Measurements from ENCODE around the gene MEP1B.

Gene MEP1B

GRCh38 chr18:32183503-32183902, 6.3 kb upstream of the MEP1B start:
- no peak for TF ChIP-seq CTCF (conservative IDR thresholded peaks at IDR 0.05; ENCODE audit: low read depth, low read length)
- DNase-seq (ENCODE audit: low read depth) = no peak
- H3K4me3 ChIP-seq (ENCODE audit: low read depth, low read length) = no peak overlapping the region

GRCh38 chr18:32190209-32190608, 370 bp downstream of the MEP1B start:
- no peak for TF ChIP-seq CTCF (conservative IDR thresholded peaks at IDR 0.05; ENCODE audit: low read depth, low read length)

GRCh38 chr18:32195881-32196815, 6.3 kb downstream of the MEP1B start:
- TF ChIP-seq CTCF (conservative IDR thresholded peaks at IDR 0.05; ENCODE audit: low read depth, low read length) = no peak
- no peak for DNase-seq (ENCODE audit: low read depth)
- H3K4me3 ChIP-seq (ENCODE audit: low read depth, low read length) = no peak overlapping the region

More at GRCh38 chr18:32190209-32190608, 370 bp downstream of the MEP1B start:
- no peak for DNase-seq (ENCODE audit: low read depth)
- no peak overlapping the region for H3K4me3 ChIP-seq (ENCODE audit: low read depth, low read length)

GRCh38 chr18:32200766-32201165, 10.9 kb downstream of the MEP1B start:
- H3K4me3 ChIP-seq (ENCODE audit: low read depth, low read length) = no peak overlapping the region
- no peak for TF ChIP-seq CTCF (conservative IDR thresholded peaks at IDR 0.05; ENCODE audit: low read depth, low read length)
- no peak for DNase-seq (ENCODE audit: low read depth)

GRCh38 chr18:32201948-32202672, 12.3 kb downstream of the MEP1B start:
- DNase-seq (ENCODE audit: low read depth) = no peak
- no peak for TF ChIP-seq CTCF (conservative IDR thresholded peaks at IDR 0.05; ENCODE audit: low read depth, low read length)
- no peak overlapping the region for H3K4me3 ChIP-seq (ENCODE audit: low read depth, low read length)

- no peak for TF ChIP-seq CTCF (conservative IDR thresholded peaks at IDR 0.05; ENCODE audit: low read depth, low read length)
- no peak overlapping the region for H3K4me3 ChIP-seq (ENCODE audit: low read depth, low read length)
- no peak for DNase-seq (ENCODE audit: low read depth)
These were observed 18.2 kb downstream of the MEP1B start for GRCh38 chr18:32208023-32208422.
